Activated CD4-positive, alpha-beta T cell treated with anti-CD3 and anti-CD28 coated beads, Interleukin-2, amount 50 U/mL, for 16 hours (primary cell): Measurements from ENCODE around the gene THSD7A.

Experiments
- DNase-seq: peaks from one replicate; pipeline ENCODE4 v3.0.0-alpha.2; 2020

Gene THSD7A

GRCh38 chr7:11811709-11812108 lies 20.3 kb downstream of the THSD7A start:
- no peak for DNase-seq

DNA sequence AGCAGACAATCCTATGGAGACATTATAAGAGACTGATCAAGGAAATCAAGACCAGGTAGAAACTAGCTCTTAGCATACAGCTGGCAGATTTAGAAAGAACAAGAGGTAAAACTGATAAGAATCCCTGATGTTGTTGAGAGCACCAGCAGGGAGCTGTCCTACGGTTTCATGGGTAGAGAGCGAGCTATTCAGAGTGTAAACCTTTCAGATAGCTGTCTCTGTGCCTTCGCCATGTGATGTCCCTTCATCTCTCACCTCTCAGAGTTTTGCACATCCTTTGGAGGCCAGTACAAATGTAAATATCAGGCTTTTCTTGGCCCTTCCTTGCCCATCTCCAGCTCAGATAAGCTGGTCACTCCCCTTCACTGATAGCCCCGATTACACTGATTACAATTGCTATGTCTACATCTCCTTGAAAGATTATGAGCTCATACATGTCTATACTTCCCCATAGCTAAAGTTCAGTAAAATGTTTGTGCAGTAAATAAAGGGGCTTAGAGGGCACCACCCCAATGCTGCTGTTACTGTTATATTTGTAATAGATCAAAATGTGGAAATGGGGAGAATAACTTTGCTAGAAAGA lies 21.9 kb downstream of the THSD7A start:
- DNase-seq, result no peak

- DNase-seq, result no peak
Measured at GRCh38 chr7:11807000-11807399, 25.0 kb downstream of the THSD7A start.

GRCh38 chr7:11804621-11805020 lies 27.4 kb downstream of the THSD7A start:
- DNase-seq, result no peak

GRCh38 chr7:11795231-11795630 lies 36.8 kb downstream of the THSD7A start:
- DNase-seq, result no peak

GRCh38 chr7:11792166-11792565 lies 39.8 kb downstream of the THSD7A start:
- DNase-seq, result no peak

GRCh38 chr7:11788568-11788967 lies 43.4 kb downstream of the THSD7A start:
- DNase-seq, result no peak

DNA sequence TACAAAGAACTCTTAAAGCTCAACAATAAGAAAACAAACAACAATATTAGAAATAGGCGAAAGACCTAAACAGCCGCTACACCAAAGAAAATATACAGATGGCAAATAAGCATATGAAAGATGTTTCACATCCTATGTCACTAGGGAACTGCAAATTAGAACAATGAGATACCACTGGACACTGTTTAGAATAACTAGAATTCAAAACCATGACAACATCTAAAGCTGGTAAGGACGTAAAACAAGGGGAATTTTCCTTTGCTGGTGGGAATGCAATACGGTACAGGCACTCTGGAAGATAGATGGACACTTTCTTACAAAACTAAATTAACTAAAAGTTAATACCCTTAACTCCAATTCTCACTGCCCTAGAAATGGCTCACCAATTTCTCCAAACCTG lies 44.5 kb downstream of the THSD7A start:
- no peak for DNase-seq

DNA sequence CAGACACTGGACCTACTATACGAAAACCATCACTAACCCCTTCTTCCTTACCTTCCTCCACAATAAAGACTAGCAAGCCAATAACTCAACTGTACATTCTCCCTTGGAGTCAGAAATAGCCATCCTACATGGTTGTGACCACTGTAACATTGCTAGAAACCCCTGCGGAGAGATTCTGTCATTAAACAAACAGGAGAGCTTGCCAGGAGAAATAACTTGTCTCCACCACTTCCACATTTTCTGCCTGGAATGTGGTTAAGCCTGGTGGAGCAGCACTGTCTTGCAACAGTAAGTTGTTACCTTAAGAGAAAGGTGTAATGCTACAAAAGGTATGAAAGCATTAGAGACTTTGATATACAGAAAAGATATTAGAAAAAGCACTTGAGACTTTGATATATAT lies 45.8 kb downstream of the THSD7A start:
- DNase-seq, result no peak

DNA sequence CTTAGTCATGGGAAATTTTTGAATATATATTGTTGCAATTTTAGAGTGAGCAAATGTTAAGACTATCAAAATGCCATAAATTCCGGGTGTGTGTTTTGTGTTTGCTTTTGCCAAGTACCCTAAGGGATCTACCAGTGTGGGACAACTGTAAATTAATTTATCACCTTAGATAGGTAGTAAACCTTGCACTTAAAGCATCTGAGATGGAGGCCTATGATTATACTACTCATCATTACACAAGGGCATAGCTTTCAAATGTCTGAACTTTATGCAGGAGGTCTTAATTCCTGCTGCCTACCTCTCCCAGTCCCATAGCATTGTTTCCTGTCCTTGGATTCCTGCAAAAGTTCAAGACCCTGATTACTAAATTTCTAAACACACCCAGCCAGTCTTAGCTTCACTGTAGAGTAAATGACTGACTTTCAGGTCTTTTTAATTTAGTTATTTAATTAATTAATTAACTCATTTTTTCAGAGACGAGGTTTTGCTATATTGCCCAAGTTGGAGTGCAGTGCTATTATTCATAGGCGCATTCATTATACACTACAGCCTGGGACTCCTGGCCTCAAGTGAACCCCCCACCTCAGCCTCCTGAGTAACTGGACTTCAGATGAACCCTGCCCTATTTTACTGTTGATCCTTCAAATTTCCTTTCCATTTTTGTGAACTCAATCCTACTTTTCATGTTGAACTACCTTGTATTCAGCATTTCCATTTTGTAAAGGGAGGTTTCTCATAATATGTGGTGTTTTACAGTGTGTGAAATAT lies 47.0 kb downstream of the THSD7A start:
- no peak for DNase-seq

DNA sequence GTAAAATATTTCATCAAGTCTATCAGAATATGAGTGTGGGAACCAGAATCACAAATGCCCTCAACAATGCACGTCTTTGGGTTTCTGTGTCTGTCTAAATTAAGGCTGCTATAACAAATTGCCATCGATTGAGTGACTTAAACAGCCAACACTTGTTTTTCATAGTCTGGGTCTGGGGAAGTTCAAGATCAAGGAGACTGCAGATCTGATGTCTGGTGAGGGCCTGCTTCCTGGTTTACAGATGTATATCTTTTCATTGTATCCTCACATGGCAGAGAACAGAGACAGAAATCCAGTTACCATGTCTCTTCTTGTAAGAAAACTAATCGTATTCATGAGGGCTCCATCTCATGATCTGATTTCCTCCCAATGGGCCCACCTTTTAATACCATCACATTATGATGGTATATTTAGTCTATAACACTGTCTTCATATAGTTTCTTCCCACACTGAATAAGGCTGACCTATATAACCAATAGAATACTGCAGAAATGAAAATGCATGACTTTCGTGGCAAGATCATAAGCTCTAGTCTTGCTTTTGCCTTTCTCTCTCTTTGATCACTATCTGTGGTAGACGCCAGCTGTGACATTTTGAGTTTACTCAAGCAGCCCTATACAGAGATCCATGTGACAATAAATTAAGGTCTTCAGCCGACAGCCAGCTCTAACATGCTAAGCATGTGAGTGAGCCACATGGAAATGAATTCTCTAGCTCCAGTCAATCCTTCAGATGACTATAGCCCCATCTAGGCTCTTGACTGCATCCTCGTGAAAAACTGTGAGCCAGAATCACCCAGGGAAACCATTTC lies 51.9 kb downstream of the THSD7A start:
- no peak for DNase-seq

GRCh38 chr7:11776039-11776438 lies 56.0 kb downstream of the THSD7A start:
- DNase-seq, result no peak

GRCh38 chr7:11775401-11775800 lies 56.6 kb downstream of the THSD7A start:
- DNase-seq, result no peak

- DNase-seq, result no peak
Measured at GRCh38 chr7:11768263-11768662, 63.7 kb downstream of the THSD7A start.

GRCh38 chr7:11767148-11767547 lies 64.8 kb downstream of the THSD7A start:
- DNase-seq, result no peak

- no peak for DNase-seq
Measured at GRCh38 chr7:11760372-11760771, 71.6 kb downstream of the THSD7A start.

GRCh38 chr7:11758627-11759111 lies 73.3 kb downstream of the THSD7A start:
- no peak for DNase-seq

- no peak for DNase-seq
Measured at GRCh38 chr7:11757153-11757552, 74.8 kb downstream of the THSD7A start.

DNA sequence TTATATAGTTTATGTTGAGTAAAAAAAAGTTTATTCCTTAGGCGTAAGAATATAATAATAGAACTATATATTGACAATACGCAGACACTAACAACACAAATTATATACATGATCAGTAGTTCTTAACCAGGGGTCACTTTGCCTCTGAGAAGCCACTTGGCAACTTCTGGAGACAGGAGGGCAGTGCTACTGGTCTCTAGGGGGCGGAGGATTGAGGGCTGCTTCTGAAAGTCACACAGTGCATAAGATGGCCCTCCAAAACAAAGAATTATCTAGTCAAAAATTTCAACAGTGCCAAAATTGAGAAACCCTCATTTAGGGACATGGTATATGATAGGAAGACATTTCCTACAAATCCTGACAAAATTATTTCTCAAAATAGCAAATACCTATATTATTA lies 77.1 kb downstream of the THSD7A start:
- DNase-seq, result no peak

DNA sequence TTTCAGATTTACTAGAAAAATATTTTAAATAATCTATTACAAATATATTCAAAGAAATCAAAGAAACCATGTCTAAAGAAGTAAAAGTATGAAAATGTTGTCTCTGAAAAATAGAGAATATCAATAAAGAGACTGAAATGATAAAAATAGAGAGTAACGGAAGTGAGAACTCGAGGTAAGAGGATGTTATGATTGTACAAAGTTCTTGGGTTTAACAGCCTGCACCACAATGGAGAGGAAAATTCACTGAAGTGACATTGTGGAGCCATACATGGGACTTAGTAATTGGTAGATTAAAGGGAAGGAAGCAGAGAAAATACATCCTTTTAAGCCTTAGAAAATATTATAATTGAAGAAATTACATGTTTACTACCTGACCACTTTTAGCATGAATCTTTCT lies 77.9 kb downstream of the THSD7A start:
- no peak for DNase-seq

GRCh38 chr7:11753433-11753832 lies 78.6 kb downstream of the THSD7A start:
- DNase-seq, result no peak

- DNase-seq, result no peak
Measured at GRCh38 chr7:11751807-11752389, 80.1 kb downstream of the THSD7A start.

DNA sequence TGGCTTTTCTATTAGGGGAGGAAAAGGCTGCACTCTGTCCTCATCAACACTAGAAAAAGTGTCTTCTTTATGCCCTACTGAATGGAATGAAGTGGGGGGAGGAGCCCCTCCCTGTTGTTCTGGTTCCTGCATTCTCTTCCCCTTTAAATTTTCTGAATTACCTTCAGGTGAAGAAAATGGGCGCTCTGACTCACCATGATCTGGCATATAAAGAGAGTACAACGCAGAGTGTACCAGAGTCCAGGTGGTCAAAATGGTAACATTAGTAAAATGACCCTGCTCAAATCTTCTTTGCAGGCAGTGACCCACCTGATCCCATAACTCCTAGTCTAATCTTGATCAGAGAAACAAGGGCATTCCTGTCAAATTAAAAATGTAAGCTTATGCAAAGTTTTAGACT lies 80.7 kb downstream of the THSD7A start:
- no peak for DNase-seq

GRCh38 chr7:11750191-11750590 lies 81.8 kb downstream of the THSD7A start:
- no peak for DNase-seq
